Natural killer cell (primary cell): ENCODE measurements around the gene KIZ. TPM values are rescaled to one million over a fixed set of nuclear protein-coding genes. Genes with fewer than 3 reads are reported as not detected.

Source experiments
- ATAC-seq, 3 donors: fragments of 150-1000 bp in 2 of 3; fragments of 200-7000 bp in 1 of 3; cut with Tn5 transposase; 1 replicate in 1 of 3; 2 replicates in 2 of 3; pipeline ENCODE4 v1.10.0; 2021; ENCODE audit warnings: mild to moderate bottlenecking in 2 of 3, moderate library complexity in 2 of 3
- DNase-seq, 2 donors: peaks; one replicate each; pipeline versions ENCODE4 v3.0.0 to v3.0.0-alpha.2; 2013 to 2021; ENCODE audit warnings: mixed read lengths in 1 of 2
- H3K27ac ChIP-seq: one replicate; pipeline ENCODE4 v1.5.1; 2013; ENCODE audit warnings: mild to moderate bottlenecking, low read length
- H3K27me3 ChIP-seq: one replicate; pipeline ENCODE4 v1.6.1; 2013; ENCODE audit warnings: low read length; ENCODE audit not compliant: control insufficient read depth, insufficient read depth
- H3K36me3 ChIP-seq: one replicate; pipeline ENCODE4 v1.6.1; 2013; ENCODE audit warnings: low read length; ENCODE audit not compliant: control insufficient read depth, insufficient read depth
- H3K4me1 ChIP-seq: one replicate; pipeline ENCODE4 v1.6.1; 2013; ENCODE audit warnings: low read length; ENCODE audit not compliant: control insufficient read depth, insufficient read depth
- H3K4me3 ChIP-seq: one replicate; pipeline ENCODE4 v1.5.1; 2013; ENCODE audit warnings: low read length
- H3K9me3 ChIP-seq: one replicate; pipeline ENCODE4 v1.6.1; 2013; ENCODE audit warnings: low read length; ENCODE audit not compliant: control insufficient read depth, insufficient read depth
- H3K27ac Mint-ChIP-seq, 2 donors: one replicate each; pipeline ENCODE4 v1.8.0; 2022; ENCODE audit warnings: mild to moderate bottlenecking in 2 of 2, mixed read lengths in 2 of 2, moderate library complexity in 1 of 2
- H3K27me3 Mint-ChIP-seq, 2 donors: one replicate each; pipeline ENCODE4 v1.8.0; 2022; ENCODE audit warnings: low read depth in 2 of 2, mixed read lengths in 2 of 2
- H3K36me3 Mint-ChIP-seq: one replicate; pipeline ENCODE4 v1.8.0; 2022; ENCODE audit warnings: mixed read lengths
- H3K4me1 Mint-ChIP-seq, 2 donors: one replicate each; pipeline ENCODE4 v1.8.0; 2022; ENCODE audit warnings: mixed read lengths in 2 of 2
- H3K4me3 Mint-ChIP-seq: one replicate; pipeline ENCODE4 v1.8.0; 2022; ENCODE audit warnings: mild to moderate bottlenecking, moderate library complexity, mixed read lengths
- H3K9me3 Mint-ChIP-seq, 2 donors: one replicate each; pipeline ENCODE4 v1.8.0; 2022; ENCODE audit warnings: mixed read lengths in 2 of 2
- CTCF ChIP-seq: fragments of 200-600 bp; IDR thresholded peaks from one replicate; pipeline ENCODE4 v1.8.0; 2022; ENCODE audit warnings: antibody characterized with exemption
- WGBS: methylation state at CpG from one replicate; pipeline ENCODE4 v1.1.7; 2013; ENCODE audit warnings: missing lambda C conversion rate; ENCODE audit not compliant: insufficient coverage; 5-methylcytosine and 5-hydroxymethylcytosine counted together
- intact Hi-C: fragments of 100-400 bp; cut with micrococcal nuclease; formaldehyde crosslinking; loops from one replicate; pipeline ENCODE4 v1.14.2; 2022
- total RNA-seq, 4 donors: library from RNA; stranded (reverse); fragments of 120-200 nt in 1 of 4; gene quantifications; one replicate each; pipeline versions ENCODE4 v1.2.3 to v1.2.4, GENCODE V29; 2013 to 2022

Gene KIZ
- total RNA-seq, 3 donors from 2014 or later (not counting 1 experiment from before 2014, with no cell fraction given) = 32.9 to 38.2 (median 35.3) TPM

GRCh38 chr20:21230686-21231085 is 104.8 kb downstream of the KIZ start:
- Histone ChIP-seq H3K36me3 (peaks cover 16% of the 10 kb centered on the region), H3K4me3 (no peak overlapping the region), H3K27me3 (no peaks in the 10 kb centered on the region), H3K27ac (no peak overlapping the region), H3K9me3 (no peaks in the 10 kb centered on the region), H3K4me1 (peaks cover 2% of the 10 kb centered on the region)
- 94% methylated on average over 4 of the region's 4 CpGs for WGBS
- H3K27ac Mint-ChIP-seq = no peak overlapping the region
- H3K27me3 Mint-ChIP-seq = no peaks in the 10 kb centered on the region
- H3K4me3 Mint-ChIP-seq = no peak overlapping the region
- H3K9me3 Mint-ChIP-seq = no peaks in the 10 kb centered on the region
- H3K36me3 Mint-ChIP-seq = no peaks in the 10 kb centered on the region
- H3K4me1 Mint-ChIP-seq = peaks cover 0 to under 1% of the 10 kb centered on the region in 2 donors
- ATAC-seq (no peak), DNase-seq (no peak)
- intact Hi-C loops = no loop called here
- no peak for TF ChIP-seq CTCF

- peaks cover 16% of the 10 kb centered on the region for H3K36me3 ChIP-seq
- Mint-ChIP-seq H3K27ac (no peak overlapping the region), H3K27me3 (no peaks in the 10 kb centered on the region), H3K4me3 (no peak overlapping the region), H3K9me3 (no peaks in the 10 kb centered on the region), H3K4me1 (peaks cover 4 to 6% of the 10 kb centered on the region in 2 donors), H3K36me3 (no peaks in the 10 kb centered on the region)
- H3K27me3 ChIP-seq = no peaks in the 10 kb centered on the region
- intact Hi-C loops = no loop called here
- DNase-seq (no peak), ATAC-seq (no peak)
- no peak overlapping the region for H3K27ac ChIP-seq
- WGBS = 93% methylated on average over 10 of the region's 10 CpGs
- H3K4me1 ChIP-seq = peaks cover 4% of the 10 kb centered on the region
- H3K9me3 ChIP-seq = no peaks in the 10 kb centered on the region
- no peak for TF ChIP-seq CTCF
- no peak overlapping the region for H3K4me3 ChIP-seq
Measured at GRCh38 chr20:21232546-21233280, 106.8 kb downstream of the KIZ start.

GRCh38 chr20:21234324-21234723 is 108.4 kb downstream of the KIZ start:
- Mint-ChIP-seq H3K4me1 (peaks cover 4 to 6% of the 10 kb centered on the region in 2 donors), H3K27ac (no peak overlapping the region), H3K9me3 (no peaks in the 10 kb centered on the region), H3K4me3 (no peak overlapping the region), H3K36me3 (peaks cover 4% of the 10 kb centered on the region), H3K27me3 (no peaks in the 10 kb centered on the region)
- intact Hi-C loops = no loop called here
- no peak overlapping the region for H3K27ac ChIP-seq
- H3K27me3 ChIP-seq = no peaks in the 10 kb centered on the region
- no peaks in the 10 kb centered on the region for H3K9me3 ChIP-seq
- H3K4me3 ChIP-seq = no peak overlapping the region
- peaks cover 4% of the 10 kb centered on the region for H3K4me1 ChIP-seq
- no peak for ATAC-seq
- H3K36me3 ChIP-seq = peaks cover 12% of the 10 kb centered on the region
- no peak for TF ChIP-seq CTCF
- WGBS = 95% methylated on average over 5 of the region's 5 CpGs
- DNase-seq = no peak
